ENCODE results near the gene TAS2R30.

Gene TAS2R30

GRCh38 chr12:11134305-11134704 is at the start of gene TAS2R30:
Gene TAS2R30 (minus strand): TSS chr12:11134644. CDS start chr12:11134244, 400 bp downstream.
- DNase-seq (ENCODE audit: low read depth in 2 of 2) = no peak

GRCh38 chr12:11183011-11183410 is 48.6 kb upstream of the TAS2R30 start:
- DNase-seq (ENCODE audit: low read depth in 2 of 2) = no peak

GRCh38 chr12:11182529-11182928 is 48.1 kb upstream of the TAS2R30 start:
- DNase-seq (ENCODE audit: low read depth in 2 of 2) = no peak

GRCh38 chr12:11178250-11178649 is 43.8 kb upstream of the TAS2R30 start:
- DNase-seq (ENCODE audit: low read depth in 2 of 2) = no peak

GRCh38 chr12:11174022-11174421 is 39.6 kb upstream of the TAS2R30 start:
- DNase-seq (ENCODE audit: low read depth in 2 of 2) = no peak

GRCh38 chr12:11171969-11172675 is 37.7 kb upstream of the TAS2R30 start:
- DNase-seq (ENCODE audit: low read depth in 2 of 2) = no peak

- peak; percentile 72 to 79 for DNase-seq (ENCODE audit: low read depth in 2 of 2)
Observed at GRCh38 chr12:11171145-11171968, 36.9 kb upstream of the TAS2R30 start, which contains the start of gene SMIM10L1. Gene SMIM10L1 (plus strand): TSS chr12:11171194. CDS start chr12:11171357, 163 bp downstream.

GRCh38 chr12:11170810-11171144 is 36.3 kb upstream of the TAS2R30 start:
- DNase-seq (ENCODE audit: low read depth in 2 of 2) = no peak

- no peak for DNase-seq (ENCODE audit: low read depth in 2 of 2)
Observed at GRCh38 chr12:11166300-11166699, 31.9 kb upstream of the TAS2R30 start.

- no peak for DNase-seq (ENCODE audit: low read depth in 2 of 2)
Observed at GRCh38 chr12:11164384-11164783, 29.9 kb upstream of the TAS2R30 start.

- DNase-seq (ENCODE audit: low read depth in 2 of 2) = no peak
Observed at GRCh38 chr12:11162502-11162901, 28.1 kb upstream of the TAS2R30 start.

GRCh38 chr12:11158885-11159444 is 24.5 kb upstream of the TAS2R30 start:
- no peak for DNase-seq (ENCODE audit: low read depth in 2 of 2)

- no peak for DNase-seq (ENCODE audit: low read depth in 2 of 2)
Observed at GRCh38 chr12:11154400-11154925, 20.0 kb upstream of the TAS2R30 start.

GRCh38 chr12:11152725-11153124 is 18.3 kb upstream of the TAS2R30 start:
- no peak for DNase-seq (ENCODE audit: low read depth in 2 of 2)

GRCh38 chr12:11150832-11151231 is 16.4 kb upstream of the TAS2R30 start:
- DNase-seq (ENCODE audit: low read depth in 2 of 2) = no peak

- no peak for DNase-seq (ENCODE audit: low read depth in 2 of 2)
Observed at GRCh38 chr12:11147420-11147819, 13.0 kb upstream of the TAS2R30 start.

GRCh38 chr12:11144297-11144696 is 9.9 kb upstream of the TAS2R30 start:
- no peak for DNase-seq (ENCODE audit: low read depth in 2 of 2)

GRCh38 chr12:11143352-11143751 is 8.9 kb upstream of the TAS2R30 start:
- no peak for DNase-seq (ENCODE audit: low read depth in 2 of 2)

- no peak for DNase-seq (ENCODE audit: low read depth in 2 of 2)
Observed at GRCh38 chr12:11136075-11136474, 1.6 kb upstream of the TAS2R30 start.

GRCh38 chr12:11133816-11134215 is 628 bp downstream of the TAS2R30 start:
- no peak for DNase-seq (ENCODE audit: low read depth in 2 of 2)

GRCh38 chr12:11133162-11133561 is 1.3 kb downstream of the TAS2R30 start:
- no peak for DNase-seq (ENCODE audit: low read depth in 2 of 2)

GRCh38 chr12:11130999-11131398 is 3.4 kb downstream of the TAS2R30 start:
- DNase-seq (ENCODE audit: low read depth in 2 of 2) = no peak

- no peak for DNase-seq (ENCODE audit: low read depth in 2 of 2)
Observed at GRCh38 chr12:11130382-11130781, 4.1 kb downstream of the TAS2R30 start.
